GM18511 (cell line): ENCODE data around the gene DIAPH2.

Experiments used
- ATAC-seq: cut with Tn5 transposase; IDR thresholded peaks from one replicate; pipeline ENCODE4 v1.9.1; 2021; ENCODE audit warnings: mild to moderate bottlenecking, moderate library complexity; ENCODE audit not compliant: unreplicated experiment

Gene DIAPH2

DNA sequence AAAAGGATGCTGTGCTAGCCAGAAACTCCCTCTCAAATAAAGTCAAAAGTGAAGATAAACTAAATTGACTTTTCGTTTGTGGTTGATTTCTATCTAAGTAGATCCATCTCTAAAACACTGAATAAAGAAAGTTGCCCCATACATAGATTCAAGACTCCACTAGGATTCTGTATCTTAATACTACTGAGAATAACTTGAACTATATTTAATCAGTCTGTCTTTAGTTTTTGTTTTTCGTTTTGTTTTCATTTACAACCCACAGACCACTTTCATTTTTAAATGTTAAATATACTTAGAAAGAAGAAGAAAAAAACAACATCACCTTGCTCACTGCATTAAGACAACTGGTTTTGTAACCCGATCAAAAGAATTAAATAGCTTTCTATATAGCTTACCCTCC lies 854.1 kb downstream of the DIAPH2 start:
- no peak for ATAC-seq

DNA sequence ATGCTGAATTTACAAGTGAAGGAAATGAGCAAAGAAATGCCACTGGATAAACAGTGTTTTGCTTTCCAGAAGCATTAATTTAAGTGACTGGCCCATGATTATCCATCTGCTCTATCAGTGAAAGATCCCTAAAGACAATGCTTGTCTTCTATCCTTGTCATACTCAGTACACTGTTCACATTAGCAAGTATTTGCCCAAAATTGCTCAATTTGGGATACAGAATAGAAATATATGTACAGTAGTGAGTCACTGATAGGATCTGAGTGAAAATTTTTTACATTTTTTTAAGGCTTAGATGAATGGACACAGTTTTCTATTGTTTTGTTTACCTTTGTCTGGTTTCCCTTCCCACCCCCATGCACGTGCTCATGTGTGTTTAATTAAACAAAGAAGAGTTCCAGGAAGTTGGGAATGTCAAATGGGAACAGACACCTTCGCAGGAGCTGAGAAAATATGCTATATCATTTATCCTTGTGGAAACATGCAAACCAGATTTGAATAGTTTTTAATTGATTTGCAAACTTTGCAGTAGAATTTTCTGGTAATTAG lies 855.4 kb downstream of the DIAPH2 start:
- no peak for ATAC-seq

DNA sequence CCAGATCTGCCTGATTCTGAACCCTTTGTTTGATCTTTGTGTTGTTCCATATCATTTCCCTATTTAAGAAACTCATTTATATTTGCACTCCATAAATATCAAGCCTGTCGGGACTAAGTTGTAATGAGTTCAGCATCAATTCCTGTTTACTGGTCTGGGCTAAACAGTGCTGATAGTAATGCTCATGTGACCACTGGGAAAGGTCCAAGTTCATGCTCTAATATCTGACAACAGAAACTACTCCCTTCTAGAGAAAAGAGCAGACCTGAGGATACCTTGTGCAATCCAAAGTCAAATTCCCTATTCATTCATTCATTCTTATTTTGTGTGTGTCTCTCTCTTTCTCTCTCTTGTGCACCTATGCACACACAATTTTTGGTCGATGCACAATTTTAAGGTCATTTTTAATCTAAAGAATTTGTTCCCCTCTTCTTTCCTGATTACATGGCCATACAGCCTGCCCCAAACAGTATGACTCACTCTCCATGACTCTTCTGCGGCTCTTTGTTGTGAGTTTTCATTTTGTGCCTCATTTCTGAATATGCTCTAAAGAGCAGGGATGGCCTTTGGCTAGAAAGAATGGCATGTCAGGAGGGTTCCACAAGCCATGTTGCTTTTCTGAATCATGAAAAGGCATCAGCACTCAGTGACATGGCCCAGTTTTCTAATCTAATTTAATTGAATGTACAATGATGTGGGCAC lies 863.4 kb downstream of the DIAPH2 start:
- no peak for ATAC-seq

DNA sequence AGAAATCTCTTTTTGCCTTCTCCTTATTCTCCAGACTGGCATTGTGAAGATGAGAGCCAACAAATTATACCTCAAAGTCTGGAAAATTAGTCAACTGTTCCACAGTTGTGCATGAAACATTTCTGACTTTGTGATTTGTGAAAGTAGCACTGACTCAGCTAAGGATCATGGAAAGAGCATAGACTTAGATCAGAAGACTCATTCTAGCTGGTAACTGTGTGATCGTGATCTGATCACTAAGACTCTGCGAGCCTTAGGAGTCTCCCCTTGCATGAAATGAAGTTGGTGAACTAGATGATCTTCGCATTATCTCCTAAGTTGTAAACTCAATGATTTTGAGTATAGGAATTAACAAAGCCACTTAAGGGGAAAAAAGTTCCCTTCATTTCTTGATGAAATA lies 867.2 kb downstream of the DIAPH2 start:
- no peak for ATAC-seq

DNA sequence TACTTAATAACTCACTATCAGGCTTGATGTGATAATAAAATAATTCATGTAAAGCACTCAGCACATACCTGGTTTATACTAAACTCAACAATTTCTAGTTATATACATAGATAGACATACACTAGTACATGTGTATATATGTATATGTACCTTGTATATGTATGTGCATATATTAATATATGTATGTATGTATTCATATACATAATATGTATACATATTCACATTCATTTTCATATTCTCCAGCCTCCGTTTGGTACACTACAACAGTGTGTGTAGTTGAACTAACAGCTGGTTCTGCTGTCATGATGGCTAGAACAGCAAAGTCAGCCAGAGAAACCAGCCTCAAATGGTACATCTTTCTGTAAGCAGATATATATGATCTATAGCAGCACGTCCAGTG lies 869.2 kb downstream of the DIAPH2 start:
- ATAC-seq = no peak

DNA sequence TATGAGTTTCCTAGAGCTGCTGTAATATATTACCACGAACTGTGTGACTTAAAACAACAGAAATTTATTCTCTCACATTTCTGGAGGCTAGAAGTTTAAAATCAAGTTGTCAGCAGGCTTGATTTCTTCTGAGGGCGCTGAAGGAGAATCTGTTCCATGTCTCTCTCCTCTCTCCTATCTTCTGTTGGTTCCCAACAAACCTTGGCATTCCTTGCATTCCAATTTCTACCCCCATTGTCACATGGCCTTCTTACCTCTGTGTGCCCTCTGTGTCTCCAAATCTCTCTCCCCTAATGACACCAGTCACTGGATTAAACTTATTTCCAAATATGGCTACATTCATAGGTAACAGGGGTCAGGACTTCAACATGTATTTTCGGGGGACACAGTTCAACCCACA lies 871.7 kb downstream of the DIAPH2 start:
- ATAC-seq = no peak

DNA sequence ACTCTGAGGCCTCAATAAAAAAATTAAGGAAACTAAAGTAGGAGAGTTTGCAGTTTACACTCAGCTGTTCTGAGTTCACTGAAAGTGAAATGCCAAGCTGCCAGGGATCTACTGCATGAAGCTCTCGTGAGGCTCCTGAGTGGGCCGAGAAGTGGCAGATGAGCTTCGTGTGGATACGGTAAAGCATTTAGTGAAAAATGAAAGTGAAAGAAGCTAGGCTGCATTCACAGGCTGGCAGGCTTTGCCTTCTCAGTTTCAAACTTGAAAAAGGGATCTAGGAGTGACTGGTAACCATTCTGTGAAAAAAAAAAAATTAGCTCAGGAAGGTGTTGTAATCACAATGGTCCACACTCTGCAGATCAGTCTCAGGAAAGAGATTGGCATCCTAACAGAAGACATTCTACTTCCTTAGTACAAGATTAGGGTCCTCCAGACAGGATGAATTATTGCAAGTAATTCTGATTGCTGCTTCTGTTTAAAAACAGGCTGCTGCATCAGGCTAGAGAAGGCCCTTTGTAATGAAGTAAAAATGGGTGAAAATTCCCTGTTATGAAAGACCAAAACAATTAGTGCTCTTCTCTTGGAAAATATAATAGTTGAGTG lies 879.0 kb downstream of the DIAPH2 start:
- peak; percentile 99 for ATAC-seq

DNA sequence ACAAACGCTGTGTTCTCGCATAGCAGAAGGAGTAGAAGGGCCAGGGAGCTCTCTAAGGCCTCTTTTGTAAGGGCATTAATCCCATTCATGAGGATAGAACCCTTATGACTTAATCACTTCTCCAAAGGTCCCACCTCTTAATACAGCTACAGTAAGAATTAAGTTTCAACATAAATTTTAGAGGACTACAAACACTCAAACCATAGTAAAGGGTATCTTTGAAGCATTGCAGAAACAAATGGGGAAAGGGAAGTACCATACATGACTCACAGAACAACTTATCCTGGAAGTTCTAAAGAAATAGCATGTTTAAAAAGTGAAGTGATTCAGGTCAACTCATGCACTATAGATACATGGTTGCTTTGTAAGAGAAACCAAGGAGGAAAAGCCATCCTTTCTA lies 879.9 kb downstream of the DIAPH2 start:
- no peak for ATAC-seq

DNA sequence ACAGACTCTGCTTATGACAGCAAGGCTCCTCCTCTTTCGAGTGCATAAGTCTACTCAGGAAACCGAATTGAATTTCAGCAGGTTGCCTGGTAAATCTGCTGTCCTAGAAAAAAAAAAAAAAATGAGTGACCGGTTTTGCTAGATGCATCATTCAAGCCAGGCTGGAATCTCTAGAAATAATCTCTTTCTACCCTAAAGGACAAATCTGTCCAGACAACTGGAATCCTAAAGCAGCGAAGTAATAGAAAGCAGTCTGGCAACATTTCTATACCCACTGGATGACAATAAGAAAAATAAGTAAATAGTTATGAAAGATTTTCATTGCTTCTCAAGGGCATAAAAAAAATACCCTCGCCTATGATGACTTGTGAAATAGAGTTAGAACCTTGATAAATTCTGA lies 902.5 kb downstream of the DIAPH2 start:
- no peak for ATAC-seq

DNA sequence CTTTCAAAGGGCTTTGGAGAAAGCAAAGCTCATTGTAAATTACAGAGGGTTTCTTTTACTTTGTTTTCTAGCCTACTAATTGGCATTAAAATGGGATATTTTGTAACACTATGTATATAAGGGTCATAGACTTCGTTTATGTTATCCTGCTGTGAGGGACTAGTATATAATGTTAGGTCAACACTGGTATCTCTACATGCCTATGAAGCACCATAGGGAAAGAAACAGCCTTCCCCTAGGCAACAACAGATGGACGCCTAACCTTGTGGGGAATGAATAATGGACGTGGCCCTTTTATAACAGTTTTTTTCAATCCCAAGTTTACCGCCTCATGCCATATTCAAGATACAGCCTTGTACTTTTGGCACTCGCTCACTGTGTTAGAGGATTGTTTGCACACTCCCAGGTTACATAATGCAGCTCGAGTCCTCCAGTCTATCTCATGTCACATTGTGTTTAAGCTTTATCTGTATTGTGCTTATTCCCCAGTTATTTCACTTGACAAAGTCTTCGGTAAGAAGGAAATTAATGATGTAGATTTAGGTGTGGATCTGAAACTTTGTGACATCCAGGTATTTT lies 910.1 kb downstream of the DIAPH2 start:
- no peak for ATAC-seq

DNA sequence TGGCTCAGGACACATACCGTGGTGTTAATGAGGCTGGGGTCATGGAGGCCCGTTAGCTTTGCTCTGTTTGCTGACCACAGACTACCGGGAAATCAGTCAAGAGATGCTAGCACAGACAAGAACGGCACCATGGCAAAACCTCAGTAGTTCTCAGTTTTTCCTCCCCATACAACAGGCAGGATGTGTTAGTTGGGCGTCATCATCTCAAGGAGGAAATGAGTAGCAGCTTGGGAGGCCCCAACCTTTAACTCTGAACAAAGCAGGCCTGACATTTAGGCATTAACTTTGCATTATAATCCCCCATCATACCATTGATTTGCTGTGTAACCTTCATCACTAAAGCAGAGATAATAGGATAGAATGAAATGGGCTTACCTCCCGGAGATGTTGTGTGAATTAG lies 913.3 kb downstream of the DIAPH2 start:
- no peak for ATAC-seq

DNA sequence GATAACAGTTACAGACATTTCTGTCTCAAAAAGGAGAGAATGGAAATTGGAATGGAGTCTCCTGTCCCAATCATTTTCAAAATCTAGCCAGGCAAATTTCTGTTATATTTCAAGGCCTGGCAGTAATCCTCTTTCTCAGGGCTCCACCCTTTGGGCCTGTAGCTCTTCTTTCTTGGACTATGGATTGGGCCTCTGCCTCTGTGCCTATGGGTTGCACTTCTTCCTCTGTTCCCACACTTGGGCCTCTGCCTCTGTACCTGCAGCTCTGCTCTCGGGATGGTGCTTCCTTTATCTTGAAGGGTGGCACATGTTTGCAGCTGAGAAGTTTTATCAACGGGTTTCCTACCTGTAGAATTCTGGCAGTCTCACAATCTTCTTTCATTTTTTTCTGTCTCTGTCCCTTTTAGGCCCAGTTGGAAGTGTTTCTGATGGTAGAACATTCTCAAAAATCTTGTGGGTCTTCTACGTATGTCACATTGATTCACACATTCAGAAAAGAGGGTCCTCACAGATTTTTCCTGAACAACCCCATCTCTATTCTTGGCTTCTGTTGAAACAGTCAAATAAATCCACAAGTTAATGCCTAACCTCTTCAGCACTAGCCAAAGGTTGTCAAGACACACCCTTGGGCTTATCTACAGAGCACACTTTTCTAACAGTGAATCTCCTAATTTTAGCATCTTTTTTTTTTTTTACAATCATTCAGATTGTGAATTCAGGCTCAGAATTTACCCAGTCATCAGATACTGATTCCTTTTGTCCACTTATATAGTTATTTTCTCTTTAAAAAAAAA lies 918.0 kb downstream of the DIAPH2 start:
- no peak for ATAC-seq

DNA sequence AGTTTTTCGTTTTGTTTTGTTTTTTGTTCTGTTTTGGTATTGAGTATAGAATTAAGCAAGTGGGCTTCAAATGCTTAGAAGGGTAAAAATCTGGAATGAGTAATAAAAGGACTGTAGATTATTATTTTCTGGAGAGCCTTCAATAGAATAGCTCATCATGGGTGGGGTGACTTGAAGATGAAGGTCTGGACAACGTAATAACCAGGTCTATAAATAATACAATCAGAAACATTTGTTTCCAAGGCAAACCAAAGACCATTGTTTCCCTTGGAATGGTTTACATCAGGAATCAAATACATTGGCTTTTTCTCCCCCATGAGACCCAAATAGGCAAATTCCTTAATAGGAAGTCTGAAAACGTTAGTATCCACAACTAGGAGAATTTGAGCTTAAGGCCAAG lies 920.6 kb downstream of the DIAPH2 start:
- ATAC-seq = no peak

DNA sequence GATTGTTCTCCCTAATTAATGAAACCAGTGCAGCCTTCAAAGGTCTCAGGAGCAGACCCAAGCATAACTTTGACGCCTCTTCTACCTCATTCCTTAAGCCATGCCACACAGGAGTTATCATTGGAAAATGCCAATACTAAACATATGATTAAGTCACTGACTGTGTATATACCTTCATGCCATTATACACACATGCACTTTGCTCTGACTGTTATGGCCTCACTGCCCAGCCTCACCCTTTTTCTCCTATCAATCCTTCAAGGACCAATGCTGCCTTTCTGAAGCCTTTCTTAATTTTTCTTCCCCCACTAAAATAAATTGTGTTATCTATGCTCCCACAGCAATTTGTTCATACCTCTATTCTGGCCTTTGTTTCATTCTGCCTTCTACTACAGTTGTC lies 924.7 kb downstream of the DIAPH2 start:
- ATAC-seq = no peak

DNA sequence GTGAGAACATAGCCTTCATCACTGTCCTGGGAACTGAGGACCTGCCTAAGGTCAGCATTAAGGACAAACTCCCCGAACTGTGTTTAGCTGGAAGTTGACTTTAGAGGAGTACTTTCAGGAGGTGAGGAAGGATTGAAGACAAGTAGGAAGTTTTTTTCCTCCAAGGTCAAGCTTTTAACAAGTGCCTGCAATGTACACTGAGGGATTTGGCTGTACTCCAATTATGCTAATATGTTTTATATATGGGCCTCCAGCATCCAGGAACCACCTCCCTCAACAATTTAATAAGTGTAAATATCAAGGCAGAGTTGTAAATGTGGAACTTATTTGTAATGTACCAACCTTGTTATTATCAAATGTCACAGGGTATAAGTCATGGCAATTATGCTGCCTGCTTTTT lies 925.3 kb downstream of the DIAPH2 start:
- ATAC-seq = no peak

DNA sequence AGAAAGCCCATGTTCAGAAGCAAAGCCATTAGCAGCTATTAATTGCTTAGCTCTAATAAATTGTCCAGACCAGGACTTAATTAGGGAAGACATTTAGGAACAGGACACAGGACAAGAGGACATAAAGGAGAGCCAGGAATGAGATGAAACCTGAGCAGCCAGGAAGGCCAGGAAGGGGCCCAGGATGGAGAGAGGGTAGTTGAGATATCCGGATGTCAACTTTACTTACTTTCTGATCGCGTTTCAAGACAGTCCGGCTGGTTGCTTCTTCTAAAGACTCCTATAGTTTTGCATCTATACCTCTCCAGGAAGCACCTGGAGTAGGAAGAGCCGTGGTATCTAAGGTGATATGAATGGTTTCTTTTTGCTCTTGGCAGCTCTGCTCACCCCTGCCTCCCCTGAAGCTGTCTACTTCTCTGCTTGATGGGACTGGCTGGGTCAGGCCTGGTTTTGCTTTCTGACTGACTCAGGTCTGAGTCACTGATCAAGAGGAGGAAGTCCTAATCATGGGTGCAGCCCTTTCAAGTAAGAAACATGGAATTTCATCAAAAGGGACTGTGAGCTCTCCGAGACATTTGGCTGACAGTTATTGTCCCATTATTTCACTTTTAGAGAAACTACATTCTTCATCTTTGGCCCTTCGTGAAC lies 932.4 kb downstream of the DIAPH2 start:
- peak; percentile 98 for ATAC-seq

DNA sequence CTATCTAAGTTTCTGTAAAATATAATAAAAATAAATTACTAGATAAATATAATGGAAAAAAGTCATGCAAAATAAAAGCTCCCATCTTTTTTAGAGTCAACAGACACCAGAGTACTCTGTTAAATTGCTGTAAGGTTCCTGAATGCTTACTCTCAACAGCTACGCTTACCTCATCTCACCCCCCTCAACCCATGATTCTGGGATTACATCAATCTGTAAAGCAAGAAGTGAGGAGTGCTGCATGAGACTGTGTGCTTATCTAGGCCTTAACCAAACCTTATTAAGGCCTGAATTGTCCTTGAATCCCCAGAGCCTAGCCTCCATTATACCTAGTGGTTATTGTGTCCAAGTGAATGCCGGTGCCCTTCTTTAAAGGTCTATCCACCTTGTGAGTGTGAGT lies 934.9 kb downstream of the DIAPH2 start:
- ATAC-seq = no peak

DNA sequence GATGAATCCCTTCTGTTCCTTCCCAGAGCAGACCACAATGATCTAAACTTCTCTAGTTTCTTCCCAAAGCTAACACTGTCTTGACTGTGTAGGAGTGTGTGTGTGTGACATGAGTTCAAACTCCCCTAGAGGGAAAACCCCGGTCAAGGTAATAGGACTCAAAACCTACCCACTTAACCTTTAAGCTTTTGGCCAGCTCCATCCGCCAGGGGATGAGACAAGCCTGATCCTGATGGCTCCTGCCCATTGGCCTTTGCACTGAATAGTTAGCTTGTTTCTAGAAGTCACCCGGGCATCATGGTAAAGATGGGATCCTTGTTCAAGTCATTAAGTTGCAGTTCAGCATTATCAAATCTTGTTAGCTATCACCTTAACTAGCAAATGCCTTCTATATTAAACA lies 937.5 kb downstream of the DIAPH2 start:
- ATAC-seq = no peak

DNA sequence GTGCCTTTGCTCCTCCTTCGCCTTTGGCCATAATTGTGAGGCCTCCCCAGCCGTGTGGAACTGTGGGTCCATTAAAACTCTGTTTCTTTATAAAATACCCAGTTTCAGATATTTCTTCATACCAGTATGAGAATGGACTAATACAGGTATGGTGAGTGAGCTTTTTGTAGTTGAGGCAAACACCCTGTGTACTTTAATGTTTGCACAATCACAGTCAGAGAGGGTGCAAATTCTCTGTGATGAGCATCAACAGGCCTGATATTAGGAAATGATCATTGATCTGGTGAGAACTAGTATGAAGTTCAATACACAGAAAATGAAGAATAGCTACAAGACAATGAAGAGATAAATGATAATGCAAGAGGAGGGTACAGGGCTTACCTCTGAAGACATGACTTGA lies 943.7 kb downstream of the DIAPH2 start:
- no peak for ATAC-seq

DNA sequence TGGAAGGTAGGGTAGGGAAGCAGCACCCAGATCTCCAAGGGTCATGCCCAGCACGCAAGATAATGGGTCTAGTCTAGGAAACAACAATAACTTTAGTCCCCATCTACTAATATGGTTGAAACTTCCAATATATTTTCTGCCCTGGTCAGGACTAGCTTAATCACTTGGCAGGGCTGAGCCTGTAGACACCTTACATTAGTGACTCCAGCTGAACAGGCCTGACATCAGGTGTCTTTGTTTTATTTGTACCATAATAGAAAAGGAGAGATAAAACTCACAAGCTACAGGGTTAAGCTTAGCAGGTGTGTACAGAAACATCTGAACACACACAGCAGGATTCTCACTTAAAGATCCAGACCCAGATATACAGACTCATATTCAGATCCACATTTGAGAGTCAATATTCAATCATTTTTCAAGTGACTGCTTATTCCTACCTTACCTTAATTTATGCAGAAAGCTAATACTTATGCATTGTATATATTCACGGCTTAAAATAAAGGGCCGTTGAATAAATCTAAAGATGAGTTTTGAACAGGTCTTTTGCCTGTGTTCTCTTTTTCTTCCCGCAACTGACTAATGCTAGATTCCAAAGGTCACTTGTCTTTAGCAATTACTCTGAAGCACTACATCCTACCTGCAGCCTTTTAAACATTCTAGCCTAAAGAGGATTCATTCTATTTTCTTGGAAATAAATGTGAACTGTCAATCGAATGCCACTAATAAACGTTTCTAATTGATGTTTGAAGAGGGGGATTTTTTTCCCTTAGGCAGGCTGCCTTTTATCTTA lies 944.4 kb downstream of the DIAPH2 start:
- no peak for ATAC-seq
